Left kidney (tissue), 8 donors: Measurements from ENCODE around the gene SLC23A3. TPM values are rescaled to one million over a fixed set of nuclear protein-coding genes. Genes with fewer than 3 reads are reported as not detected.

Source experiments
- DNase-seq: peaks from one replicate; pipeline ENCODE4 v3.0.0-alpha.2; 2013
- long read RNA-seq, 8 donors: transcript quantifications; one replicate each; lab custom pipeline, GENCODE V29; 2026
- polyA plus RNA-seq: library from polyadenylated mRNA; unstranded; fragments of 120-200 nt; gene quantifications from one replicate; pipeline ENCODE4 v1.2.1, GENCODE V29; 2013; ENCODE audit not compliant: insufficient read length

SLC23A3 gene
- polyA plus RNA-seq, result 22.3 TPM
- long read RNA-seq, donor 1, partial matches to known transcripts, result 0 of 3 reads
- long read RNA-seq, donor 1, other reads (novel, unspliced or antisense), result 0 of 3 reads
- long read RNA-seq, donor 2, partial matches to known transcripts, result 0 of 1 reads
- long read RNA-seq, donor 2, other reads (novel, unspliced or antisense), result 0 of 1 reads
- long read RNA-seq, donor 3, result 0 reads
- long read RNA-seq, donor 4, result 0 reads
- long read RNA-seq, donor 5, partial matches to known transcripts, result 0 of 2 reads
- long read RNA-seq, donor 5, other reads (novel, unspliced or antisense), result 0 of 2 reads
- long read RNA-seq, donor 6, result 0 reads
- long read RNA-seq, donor 7, partial matches to known transcripts, result 0 of 2 reads
- long read RNA-seq, donor 7, other reads (novel, unspliced or antisense), result 0 of 2 reads
- long read RNA-seq, donor 8, partial matches to known transcripts, result 0 of 1 reads
- long read RNA-seq, donor 8, other reads (novel, unspliced or antisense), result 0 of 1 reads

GRCh38 chr2:219169930-219170654 is at the start of gene SLC23A3:
TSS of gene SLC23A3 (minus strand) at chr2:219170029. CDS start at chr2:219169984, 45 bp downstream.
- no peak for DNase-seq

GRCh38 chr2:219218732-219219701 is 49.2 kb upstream of the SLC23A3 start, which contains the start of gene ABCB6:
TSS of gene ABCB6 (minus strand) at chr2:219218958. CDS start at chr2:219218673, 285 bp downstream.
- DNase-seq, result peak; percentile 95

- DNase-seq, result no peak
These were observed 48.4 kb upstream of the SLC23A3 start for GRCh38 chr2:219218217-219218731.

- no peak for DNase-seq
These were observed 46.7 kb upstream of the SLC23A3 start for GRCh38 chr2:219216535-219216915.

GRCh38 chr2:219215871-219216534 is 46.2 kb upstream of the SLC23A3 start:
- DNase-seq, result no peak

GRCh38 chr2:219214786-219215185 is 45.0 kb upstream of the SLC23A3 start:
- no peak for DNase-seq

- no peak for DNase-seq
These were observed 44.3 kb upstream of the SLC23A3 start for GRCh38 chr2:219214141-219214540.

GRCh38 chr2:219213486-219214071 is 43.8 kb upstream of the SLC23A3 start:
- no peak for DNase-seq

GRCh38 chr2:219213026-219213415 is 43.2 kb upstream of the SLC23A3 start:
- no peak for DNase-seq

GRCh38 chr2:219210886-219211362 is 41.1 kb upstream of the SLC23A3 start:
- no peak for DNase-seq

- DNase-seq, result no peak
These were observed 40.5 kb upstream of the SLC23A3 start for GRCh38 chr2:219210196-219210885.

GRCh38 chr2:219209236-219210195 is 39.7 kb upstream of the SLC23A3 start:
- no peak for DNase-seq

- no peak for DNase-seq
These were observed 38.3 kb upstream of the SLC23A3 start for GRCh38 chr2:219207884-219208740.

- DNase-seq, result no peak
These were observed 37.5 kb upstream of the SLC23A3 start for GRCh38 chr2:219207134-219207883.

GRCh38 chr2:219206328-219207133 is 36.7 kb upstream of the SLC23A3 start, which contains the start of gene ZFAND2B:
TSS of gene ZFAND2B (plus strand) at chr2:219206782. CDS start at chr2:219206988, 206 bp downstream.
- peak; percentile 94 for DNase-seq

GRCh38 chr2:219205981-219206327 is 36.1 kb upstream of the SLC23A3 start:
- no peak for DNase-seq
